Stomach (tissue), 4 donors: ENCODE results near the gene PSD2.

Experiments
- EP300 ChIP-seq: sonication (generic); formaldehyde crosslinking; IDR thresholded peaks from one replicate; pipeline ENCODE4 v1.6.1; 2017; ENCODE audit warnings: antibody characterized with exemption
- TF ChIP-seq, protein P1 (sequence below), 7 experiments: fragments of 450-650 bp in 4 of 7; fragments of 200-600 bp in 3 of 7; sonication (generic) in 3 of 7; IDR thresholded peaks; one replicate each; pipeline ENCODE4 v1.5.1; 2016 to 2019; ENCODE audit warnings: antibody characterized with exemption in 7 of 7, control low read depth in 2 of 7, mild to moderate bottlenecking in 1 of 7

DNA sequence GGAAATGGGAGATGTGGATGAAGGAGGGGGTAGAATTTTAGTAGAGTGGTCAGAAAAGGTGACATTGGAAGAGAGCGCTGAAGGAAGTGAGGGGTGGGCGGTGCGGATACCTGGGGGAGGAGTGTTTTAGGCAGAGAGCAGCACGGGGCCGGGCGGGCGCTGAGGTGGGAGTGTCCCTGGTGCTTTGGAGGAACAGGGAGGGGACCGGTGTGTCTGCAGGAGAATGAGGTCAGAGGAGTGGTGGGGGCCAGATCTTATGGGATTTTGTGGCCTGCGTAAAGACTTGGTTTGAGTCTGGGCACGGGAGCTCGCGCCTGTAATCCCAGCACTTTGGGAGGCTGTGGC lies 5.8 kb upstream of the PSD2 start:
- TF ChIP-seq EP300: no peak
- TF ChIP-seq, protein P1, sequence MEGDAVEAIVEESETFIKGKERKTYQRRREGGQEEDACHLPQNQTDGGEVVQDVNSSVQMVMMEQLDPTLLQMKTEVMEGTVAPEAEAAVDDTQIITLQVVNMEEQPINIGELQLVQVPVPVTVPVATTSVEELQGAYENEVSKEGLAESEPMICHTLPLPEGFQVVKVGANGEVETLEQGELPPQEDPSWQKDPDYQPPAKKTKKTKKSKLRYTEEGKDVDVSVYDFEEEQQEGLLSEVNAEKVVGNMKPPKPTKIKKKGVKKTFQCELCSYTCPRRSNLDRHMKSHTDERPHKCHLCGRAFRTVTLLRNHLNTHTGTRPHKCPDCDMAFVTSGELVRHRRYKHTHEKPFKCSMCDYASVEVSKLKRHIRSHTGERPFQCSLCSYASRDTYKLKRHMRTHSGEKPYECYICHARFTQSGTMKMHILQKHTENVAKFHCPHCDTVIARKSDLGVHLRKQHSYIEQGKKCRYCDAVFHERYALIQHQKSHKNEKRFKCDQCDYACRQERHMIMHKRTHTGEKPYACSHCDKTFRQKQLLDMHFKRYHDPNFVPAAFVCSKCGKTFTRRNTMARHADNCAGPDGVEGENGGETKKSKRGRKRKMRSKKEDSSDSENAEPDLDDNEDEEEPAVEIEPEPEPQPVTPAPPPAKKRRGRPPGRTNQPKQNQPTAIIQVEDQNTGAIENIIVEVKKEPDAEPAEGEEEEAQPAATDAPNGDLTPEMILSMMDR (IDR thresholded peaks at IDR 0.05): no peak
